Measurements from ENCODE around the gene ELMO1.

Gene ELMO1

GRCh38 chr7:36889182-36889581 is 559.5 kb downstream of the ELMO1 start:
- DNase-seq (ENCODE audit: low read depth), result no peak
- H3K4me3 ChIP-seq (ENCODE audit: low read length), result no peak overlapping the region
- no peak for TF ChIP-seq CTCF (conservative IDR thresholded peaks at IDR 0.05; ENCODE audit: low read length)

- DNase-seq (ENCODE audit: low read depth), result no peak
- no peak overlapping the region for H3K4me3 ChIP-seq (ENCODE audit: low read length)
- no peak for TF ChIP-seq CTCF (conservative IDR thresholded peaks at IDR 0.05; ENCODE audit: low read length)
Observed at GRCh38 chr7:36887969-36888368, 560.7 kb downstream of the ELMO1 start.

GRCh38 chr7:36887233-36887632 is 561.4 kb downstream of the ELMO1 start:
- no peak overlapping the region for H3K4me3 ChIP-seq (ENCODE audit: low read length)
- DNase-seq (ENCODE audit: low read depth), result no peak
- TF ChIP-seq CTCF (conservative IDR thresholded peaks at IDR 0.05; ENCODE audit: low read length), result no peak

GRCh38 chr7:36884910-36885309 is 563.8 kb downstream of the ELMO1 start:
- TF ChIP-seq CTCF (conservative IDR thresholded peaks at IDR 0.05; ENCODE audit: low read length), result no peak
- DNase-seq (ENCODE audit: low read depth), result no peak
- H3K4me3 ChIP-seq (ENCODE audit: low read length), result no peak overlapping the region

GRCh38 chr7:36884351-36884750 is 564.3 kb downstream of the ELMO1 start:
- no peak for TF ChIP-seq CTCF (conservative IDR thresholded peaks at IDR 0.05; ENCODE audit: low read length)
- no peak for DNase-seq (ENCODE audit: low read depth)
- H3K4me3 ChIP-seq (ENCODE audit: low read length), result no peak overlapping the region

- no peak for DNase-seq (ENCODE audit: low read depth)
- TF ChIP-seq CTCF (conservative IDR thresholded peaks at IDR 0.05; ENCODE audit: low read length), result no peak
- H3K4me3 ChIP-seq (ENCODE audit: low read length), result no peak overlapping the region
Observed at GRCh38 chr7:36881233-36881874, 567.3 kb downstream of the ELMO1 start.

GRCh38 chr7:36880108-36880507 is 568.6 kb downstream of the ELMO1 start:
- TF ChIP-seq CTCF (conservative IDR thresholded peaks at IDR 0.05; ENCODE audit: low read length), result no peak
- no peak overlapping the region for H3K4me3 ChIP-seq (ENCODE audit: low read length)
- no peak for DNase-seq (ENCODE audit: low read depth)

Measured in AG10803 (cell line).